SK-N-SH treated with all-trans-retinoic acid at 6 μM for 48 hours (cell line): ENCODE data around the gene THSD4.

Experiments used
- ATAC-seq: fragments of 200-7000 bp; cut with Tn5 transposase; 3 replicates; pipeline ENCODE4 v1.9.1; 2020; ENCODE audit warnings: mild to moderate bottlenecking, moderate library complexity
- ARNTL ChIP-seq: fragments of 450-650 bp; formaldehyde crosslinking; IDR thresholded peaks from 2 replicates; pipeline ENCODE4 v1.5.0; 2020; ENCODE audit warnings: low read depth, mild to moderate bottlenecking, moderate library complexity, borderline replicate concordance
- BACH2 ChIP-seq: fragments of 250-450 bp; sonication (Bioruptor Pico); IDR thresholded peaks from 2 replicates; pipeline ENCODE4 v1.9.0; 2021; ENCODE audit warnings: mild to moderate bottlenecking, borderline replicate concordance
- CREB5 ChIP-seq: fragments of 250-450 bp; sonication (Bioruptor Pico); IDR thresholded peaks from 2 replicates; pipeline ENCODE4 v1.5.1; 2020; ENCODE audit warnings: low read depth, mild to moderate bottlenecking, moderate library complexity
- CSDC2 ChIP-seq: fragments of 250-450 bp; sonication (Bioruptor Pico); IDR thresholded peaks from 2 replicates; pipeline ENCODE4 v1.5.0; 2020; ENCODE audit warnings: mild to moderate bottlenecking, moderate library complexity
- CSRNP3 ChIP-seq: fragments of 250-450 bp; sonication (Bioruptor Pico); IDR thresholded peaks from 2 replicates; pipeline ENCODE4 v1.5.1; 2021; ENCODE audit warnings: mild to moderate bottlenecking, moderate library complexity
- ESRRG ChIP-seq: fragments of 250-450 bp; sonication (Bioruptor Pico); IDR thresholded peaks from 2 replicates; pipeline ENCODE4 v1.6.1; 2021; ENCODE audit warnings: mild to moderate bottlenecking
- GLIS3 ChIP-seq: fragments of 250-450 bp; sonication (Bioruptor Pico); IDR thresholded peaks from 2 replicates; pipeline ENCODE4 v1.5.0; 2020; ENCODE audit warnings: mild to moderate bottlenecking, moderate library complexity
- ISL1 ChIP-seq: fragments of 250-450 bp; sonication (Bioruptor Pico); IDR thresholded peaks from 2 replicates; pipeline ENCODE4 v2.1.2; 2022; ENCODE audit warnings: mild to moderate bottlenecking, moderate library complexity
- PATZ1 ChIP-seq: fragments of 250-450 bp; sonication (Bioruptor Pico); IDR thresholded peaks from 2 replicates; pipeline ENCODE4 v1.8.0; 2020; ENCODE audit warnings: mild to moderate bottlenecking, moderate library complexity, borderline replicate concordance
- POU6F1 ChIP-seq: fragments of 250-450 bp; sonication (Bioruptor Pico); IDR thresholded peaks from 2 replicates; pipeline ENCODE4 v1.8.0; 2021; ENCODE audit warnings: low read depth, mild to moderate bottlenecking, moderate library complexity, borderline replicate concordance
- PPARA ChIP-seq: fragments of 250-450 bp; sonication (Bioruptor Pico); IDR thresholded peaks from 2 replicates; pipeline ENCODE4 v1.5.0; 2020; ENCODE audit warnings: mild to moderate bottlenecking, borderline replicate concordance
- RARB ChIP-seq: fragments of 250-450 bp; sonication (Bioruptor Pico); IDR thresholded peaks from 2 replicates; pipeline ENCODE4 v1.8.0; 2021; ENCODE audit warnings: mild to moderate bottlenecking, moderate library complexity
- TOX ChIP-seq: fragments of 250-450 bp; sonication (Bioruptor Pico); IDR thresholded peaks from 2 replicates; pipeline ENCODE4 v1.8.0; 2021; ENCODE audit warnings: mild to moderate bottlenecking, moderate library complexity, borderline replicate concordance
- ZFP3 ChIP-seq: fragments of 250-450 bp; sonication (Bioruptor Pico); IDR thresholded peaks from 2 replicates; pipeline ENCODE4 v1.5.0; 2020; ENCODE audit warnings: mild to moderate bottlenecking, moderate library complexity
- ZFP30 ChIP-seq: fragments of 450-650 bp; formaldehyde crosslinking; IDR thresholded peaks from 2 replicates; pipeline ENCODE4 v1.5.0; 2022; ENCODE audit warnings: mild to moderate bottlenecking, moderate library complexity
- ZNF565 ChIP-seq: fragments of 450-650 bp; formaldehyde crosslinking; conservative IDR thresholded peaks from 2 replicates; pipeline ENCODE4 v1.5.0; 2020; ENCODE audit warnings: low read depth, mild to moderate bottlenecking, moderate library complexity
- ZNF70 ChIP-seq: fragments of 450-650 bp; formaldehyde crosslinking; IDR thresholded peaks from 2 replicates; pipeline ENCODE4 v1.5.0; 2020; ENCODE audit warnings: mild to moderate bottlenecking, moderate library complexity
- ZNF8 ChIP-seq: fragments of 450-650 bp; formaldehyde crosslinking; IDR thresholded peaks from 2 replicates; pipeline ENCODE4 v1.5.0; 2020; ENCODE audit warnings: mild to moderate bottlenecking, moderate library complexity

Gene THSD4

GRCh38 chr15:71736286-71736947 lies 621.1 kb downstream of the THSD4 start:
- TF ChIP-seq ZFP30 (no peak), CREB5 (CRISPR knock-in tag) (no peak), ISL1 (CRISPR knock-in tag) (no peak), RARB (CRISPR knock-in tag) (no peak), CSRNP3 (no peak), BACH2 (no peak), PATZ1 (CRISPR knock-in tag) (no peak), ESRRG (CRISPR knock-in tag) (no peak), TOX (CRISPR knock-in tag) (no peak), ZFP3 (CRISPR knock-in tag) (no peak), POU6F1 (CRISPR knock-in tag) (no peak)
- no peak for ATAC-seq

GRCh38 chr15:71737761-71738160 lies 622.5 kb downstream of the THSD4 start:
- no peak for ATAC-seq
- no peak for TF ChIP-seq CREB5 (CRISPR knock-in tag)
- no peak for TF ChIP-seq POU6F1 (CRISPR knock-in tag)
- TF ChIP-seq TOX (CRISPR knock-in tag), result no peak
- TF ChIP-seq ZFP3 (CRISPR knock-in tag), result no peak
- TF ChIP-seq ZNF565 (CRISPR knock-in tag), result no peak
- TF ChIP-seq CSRNP3, result no peak
- no peak for TF ChIP-seq ZNF8 (CRISPR knock-in tag)
- TF ChIP-seq ISL1 (CRISPR knock-in tag), result no peak
- TF ChIP-seq ARNTL (CRISPR knock-in tag), result no peak
- no peak for TF ChIP-seq RARB (CRISPR knock-in tag)
- TF ChIP-seq ZNF70 (CRISPR knock-in tag), result no peak
- no peak for TF ChIP-seq CSDC2 (CRISPR knock-in tag)
- TF ChIP-seq BACH2, result no peak
- no peak for TF ChIP-seq PATZ1 (CRISPR knock-in tag)
- TF ChIP-seq GLIS3 (CRISPR knock-in tag), result no peak
- no peak for TF ChIP-seq PPARA
